GM12878 (cell line): ENCODE measurements around the gene ATF7. TPM values are rescaled to one million over a fixed set of nuclear protein-coding genes. Genes with fewer than 3 reads are reported as not detected.

Source experiments
- ATAC-seq: fragments of 200-7000 bp; cut with Tn5 transposase; 3 replicates; pipeline ENCODE4 v1.9.1; 2020; ENCODE audit warnings: mild to moderate bottlenecking, moderate library complexity
- BruUV-seq: library from RNA; stranded (reverse); fragments of 400-500 nt; replicated peaks from 2 replicates; lab custom pipeline; 2021; lab: Mats Ljungman, UMichigan
- CTCF ChIA-PET: fragments of 300-600 bp; sonication (Branson Sonifier 250); formaldehyde crosslinking; extraction: SDS; loops from one replicate; lab custom pipeline; 2021; ENCODE audit warnings: inconsistent platforms; lab: Yijun Ruan, JAX
- POLR2A ChIA-PET: fragments of 350-600 bp; formaldehyde crosslinking; extraction: SDS; loops from one replicate; lab custom pipeline; 2021; ENCODE audit warnings: inconsistent platforms; lab: Charles Lee
- RAD21 ChIA-PET: fragments of 300-600 bp; sonication (Branson Sonifier 250); formaldehyde crosslinking; loops from one replicate; lab custom pipeline; 2023; ENCODE audit warnings: antibody characterized with exemption; ENCODE audit not compliant: unreplicated experiment; lab: Charles Lee
- SMC1A ChIA-PET: fragments of 300-600 bp; sonication (Branson Sonifier 250); formaldehyde crosslinking; loops from one replicate; lab custom pipeline; 2023; ENCODE audit not compliant: unreplicated experiment, uncharacterized antibody; lab: Charles Lee
- DNase-seq: peaks from one replicate; pipeline ENCODE4 v3.0.0-alpha.2; 2011; ENCODE audit warnings: low read depth, low spot score
- FAIRE-seq: peaks from 3 replicates; lab custom pipeline; 2011; peaks lifted over from hg19 to GRCh38; lab: Jason Lieb, UNC
- H2AFZ ChIP-seq: 2 replicates; pipeline ENCODE4 v1.6.0; 2011; ENCODE audit warnings: low read depth, low read length, control low read depth; ENCODE audit not compliant: control insufficient read depth
- H3K27ac ChIP-seq: 2 replicates; pipeline ENCODE4 v1.5.1; 2011; ENCODE audit warnings: control low read depth; ENCODE audit not compliant: control insufficient read depth, insufficient read depth
- H3K27me3 ChIP-seq, 2 experiments: replicated peaks in 1 of 2; 2 replicates each; pipeline versions ENCODE4 v1.6.0 to v1.6.1; 2011; ENCODE audit warnings: low read length in 1 of 2; ENCODE audit not compliant: control insufficient read depth in 2 of 2, insufficient read depth in 2 of 2
- H3K36me3 ChIP-seq, 2 experiments: 2 replicates each; pipeline ENCODE4 v1.5.1; 2011; ENCODE audit warnings: low read length in 1 of 2; ENCODE audit not compliant: control insufficient read depth in 2 of 2, insufficient read depth in 2 of 2
- H3K4me1 ChIP-seq: 2 replicates; pipeline ENCODE4 v1.6.1; 2011; ENCODE audit warnings: mild to moderate bottlenecking, low read length, moderate library complexity, mixed read lengths; ENCODE audit not compliant: control insufficient read depth, insufficient read depth
- H3K4me2 ChIP-seq: 2 replicates; pipeline ENCODE4 v1.6.0; 2011; ENCODE audit warnings: control low read depth; ENCODE audit not compliant: control insufficient read depth, insufficient read depth
- H3K4me3 ChIP-seq: fragments of 200-600 bp; sonication (generic); 2 replicates; pipeline ENCODE4 v1.5.1; 2016
- H3K79me2 ChIP-seq: 2 replicates; pipeline ENCODE4 v1.6.0; 2011; ENCODE audit warnings: low read length; ENCODE audit not compliant: control insufficient read depth, insufficient read depth
- H3K9ac ChIP-seq: 2 replicates; pipeline ENCODE4 v1.8.0; 2011; ENCODE audit warnings: low read length, control low read depth, mixed read lengths; ENCODE audit not compliant: control insufficient read depth, insufficient read depth
- H3K9me3 ChIP-seq: replicated peaks from 3 replicates; pipeline ENCODE4 v1.5.1; 2011; ENCODE audit warnings: mild to moderate bottlenecking, low read length; ENCODE audit not compliant: control insufficient read depth, insufficient read depth
- H4K20me1 ChIP-seq: 2 replicates; pipeline ENCODE4 v1.6.0; 2011; ENCODE audit not compliant: control insufficient read depth, insufficient read depth
- BMI1 ChIP-seq: fragments of 450-650 bp; IDR thresholded peaks from 2 replicates; pipeline ENCODE4 v1.6.1; 2016; ENCODE audit warnings: mild to moderate bottlenecking, moderate library complexity, borderline replicate concordance
- CBX5 ChIP-seq: sonication (generic); IDR thresholded peaks from 2 replicates; pipeline ENCODE4 v1.6.1; 2016; ENCODE audit warnings: low read depth, moderate library complexity, mild to moderate bottlenecking, inconsistent platforms
- CREB1 ChIP-seq: IDR thresholded peaks from 2 replicates; pipeline ENCODE4 v1.6.1; 2012; ENCODE audit warnings: low read depth, mild to moderate bottlenecking, inconsistent platforms
- EED ChIP-seq: sonication (generic); IDR thresholded peaks from 2 replicates; pipeline ENCODE4 v1.6.1; 2016; ENCODE audit warnings: antibody characterized with exemption, low read depth
- HSF1 ChIP-seq: fragments of 150-350 bp; IDR thresholded peaks from 2 replicates; pipeline ENCODE4 v1.6.1; 2014; ENCODE audit warnings: mild to moderate bottlenecking, low read depth, low read length
- IKZF2 ChIP-seq, 2 experiments: fragments of 450-650 bp; IDR thresholded peaks; 2 replicates each; pipeline ENCODE4 v1.6.1; 2017; ENCODE audit warnings: mild to moderate bottlenecking in 2 of 2, moderate library complexity in 2 of 2
- IRF3 ChIP-seq: fragments of 450-650 bp; IDR thresholded peaks from 2 replicates; pipeline ENCODE4 v1.6.1; 2014; ENCODE audit warnings: mild to moderate bottlenecking
- IRF4 ChIP-seq: IDR thresholded peaks from 2 replicates; pipeline ENCODE4 v1.6.1; 2011; ENCODE audit warnings: low read depth, low read length
- MEF2A ChIP-seq: IDR thresholded peaks from 2 replicates; pipeline ENCODE4 v1.6.1; 2011; ENCODE audit warnings: low read depth, mild to moderate bottlenecking, low read length, moderate library complexity; ENCODE audit not compliant: insufficient read depth
- RB1 ChIP-seq: fragments of 450-650 bp; formaldehyde crosslinking; IDR thresholded peaks from 2 replicates; pipeline ENCODE4 v1.6.1; 2017; ENCODE audit warnings: mild to moderate bottlenecking, borderline replicate concordance
- SIN3A ChIP-seq: IDR thresholded peaks from 2 replicates; pipeline ENCODE4 v1.6.1; 2012; ENCODE audit warnings: low read depth, low read length, improper control_type of control experiment
- ZBTB40 ChIP-seq: fragments of 450-650 bp; IDR thresholded peaks from 2 replicates; pipeline ENCODE4 v1.6.1; 2016; ENCODE audit warnings: mild to moderate bottlenecking, moderate library complexity, borderline replicate concordance
- ZNF207 ChIP-seq: fragments of 450-650 bp; IDR thresholded peaks from 2 replicates; pipeline ENCODE4 v1.6.1; 2014; ENCODE audit warnings: antibody characterized with exemption, mild to moderate bottlenecking, borderline replicate concordance
- ZNF687 ChIP-seq: fragments of 450-650 bp; IDR thresholded peaks from 2 replicates; pipeline ENCODE4 v1.6.1; 2017; ENCODE audit warnings: mild to moderate bottlenecking, moderate library complexity
- WGBS: methylation state at CpG from one replicate; pipeline ENCODE4 v1.1.6; 2016; ENCODE audit warnings: low lambda C conversion rate; ENCODE audit not compliant: insufficient replicate concordance, insufficient coverage; ENCODE audit errors: missing lambda C conversion rate; 5-methylcytosine and 5-hydroxymethylcytosine counted together
- in situ Hi-C: fragments of 300-500 bp; cut with MboI; formaldehyde crosslinking; loops from 9 replicates; pipeline ENCODE4 v1.14.3; 2018; ENCODE audit warnings: mixed read lengths
- intact Hi-C: fragments of 100-400 bp; cut with micrococcal nuclease; formaldehyde crosslinking; loops from one replicate; pipeline ENCODE4 v1.14.2; 2022; ENCODE audit not compliant: unreplicated experiment
- polyA plus RNA-seq, 11 experiments: library from polyadenylated mRNA; depleted of rRNA in 4 of 11; unstranded in 6 of 11; stranded (reverse) in 5 of 11; fragments of >200 nt; fragmentation: Nextera tagmentation in 4 of 11; fragmentation: Illumina TruSeq in 1 of 11; extraction: Ambion mirVana in 4 of 11; extraction: Trizol in 1 of 11; gene quantifications; 1 replicate in 1 of 11; 2 replicates in 10 of 11; pipeline versions ENCODE4 v1.2.1 to v1.2.3, GENCODE V29; 2011 to 2016; ENCODE audit warnings: inconsistent platforms in 2 of 11, missing spikeins in 2 of 11, low read depth in 1 of 11
- total RNA-seq, 4 experiments: library from RNA; depleted of rRNA in 3 of 4; stranded (reverse); fragments of >200 nt in 3 of 4; fragmentation: Illumina TruSeq in 1 of 4; extraction: Trizol in 1 of 4; gene quantifications; 2 replicates each; pipeline versions ENCODE4 v1.2.1 to v1.2.3, GENCODE V29; 2013 to 2021

ATF7 gene
- total and polyA plus RNA-seq, 10 of the 15 experiments (the other 5 are each of a cell fraction or from before 2014, with no cell fraction given) = 9.1 to 30.7 (median 21.8) TPM

DNA sequence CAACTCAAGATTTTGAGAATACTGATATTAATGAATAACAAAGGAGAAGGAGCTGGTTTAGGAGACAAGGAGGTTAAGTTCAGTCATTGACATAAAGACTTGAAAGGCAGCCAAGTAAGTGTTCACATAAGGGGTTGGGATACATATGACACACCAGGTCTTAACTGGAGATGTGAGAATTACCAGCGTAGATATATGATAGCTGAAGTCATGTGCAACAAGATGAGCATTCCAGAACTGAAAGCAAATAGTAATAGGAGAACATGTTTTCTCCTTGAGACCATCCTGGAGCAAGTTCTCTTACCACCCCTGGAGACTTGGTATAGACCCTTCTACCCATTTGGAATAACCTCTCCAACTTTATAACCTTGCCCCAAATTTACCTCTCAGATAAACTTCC lies 75.6 kb downstream of the ATF7 start:
- FAIRE-seq (no peak), ATAC-seq (no peak), DNase-seq (no peak)
- H3K79me2 ChIP-seq = no peaks in the 10 kb centered on the region
- H3K36me3 ChIP-seq = peaks cover 1 to 12% of the 10 kb centered on the region in 2 experiments; a peak in 3 of 4 replicates
- no peaks in the 10 kb centered on the region for H3K4me1 ChIP-seq
- ChIA-PET SMC1A (interaction anchor here (0.8 to 2.7 kb wide), 5 partner anchors 8 to 126 kb away, joined by 3 to 16 read pairs (median 6); partner anchors contain the start of gene ATP5MC2), RAD21 (interaction anchor here (1.4 to 2.4 kb wide), 5 partner anchors 39 to 125 kb away, joined by 3 to 10 read pairs (median 7); partner anchors contain the start of gene ATP5MC2), CTCF (interaction anchor here (0.6 to 3.3 kb wide), 12 partner anchors 11 to 205 kb away, joined by 3 to 25 read pairs (median 3); partner anchors contain the start of gene ATP5MC2), POLR2A (interaction anchor here (0.6 to 1.3 kb wide), 2 partner anchors 8 to 31 kb away, joined by 3 to 6 read pairs; no protein-coding TSS in a partner anchor)
- intact Hi-C loops = no loop called here
- H3K9me3 ChIP-seq = no peaks in the 10 kb centered on the region
- no TSS peak for BruUV-seq
- no peaks in the 10 kb centered on the region for H3K27me3 ChIP-seq
- H3K4me3 ChIP-seq = no peak overlapping the region
- 100% methylated on average over 1 of the region's 1 CpG for WGBS
- H3K9ac ChIP-seq = no peak overlapping the region
- H4K20me1 ChIP-seq = no peaks in the 10 kb centered on the region
- no peak overlapping the region for H2AFZ ChIP-seq
- in situ Hi-C loops = no loop called here
- no peak overlapping the region for H3K27ac ChIP-seq
- no peak overlapping the region for H3K4me2 ChIP-seq
- no peak for TF ChIP-seq CBX5
- no peak for TF ChIP-seq CREB1
- TF ChIP-seq ZNF687 = no peak
- no peak for TF ChIP-seq IRF3
- TF ChIP-seq HSF1 = no peak
- TF ChIP-seq MEF2A = no peak
- no peak for TF ChIP-seq BMI1
- TF ChIP-seq IKZF2 (IDR thresholded peaks at IDR 0.05) = no peak
- TF ChIP-seq ZBTB40 = no peak
- no peak for TF ChIP-seq IRF4
- no peak for TF ChIP-seq ZNF207
- TF ChIP-seq RB1 = no peak
- TF ChIP-seq EED = no peak
- no peak for TF ChIP-seq SIN3A
